Kidney epithelial cell (primary cell): ENCODE data around the gene C4orf36. TPM values are rescaled to one million over a fixed set of nuclear protein-coding genes. Genes with fewer than 3 reads are reported as not detected.

Experiments used
- DNase-seq: peaks from one replicate; pipeline ENCODE4 v3.0.0-alpha.2; 2010; ENCODE audit warnings: low read depth
- H3K27me3 ChIP-seq: 2 replicates; pipeline ENCODE4 v1.6.0; 2011; ENCODE audit warnings: low read length; ENCODE audit not compliant: control insufficient read depth, insufficient read depth
- H3K36me3 ChIP-seq: 2 replicates; pipeline ENCODE4 v1.5.1; 2011; ENCODE audit warnings: low read length; ENCODE audit not compliant: control insufficient read depth, insufficient read depth
- H3K4me3 ChIP-seq: 2 replicates; pipeline ENCODE4 v1.5.1; 2011; ENCODE audit warnings: low read depth, mild to moderate bottlenecking, control low read depth, low read length
- total RNA-seq: library from RNA; depleted of rRNA; stranded (reverse); fragments of >200 nt; gene quantifications from 2 replicates; pipeline ENCODE4 v1.2.3, GENCODE V29; 2015
- TF ChIP-seq, protein P1 (sequence below): IDR thresholded peaks from 2 replicates; pipeline ENCODE4 v1.5.1; 2011; ENCODE audit warnings: mild to moderate bottlenecking, moderate library complexity, low read length, control low read depth, inconsistent platforms; ENCODE audit not compliant: insufficient read depth, poor library complexity, severe bottlenecking

Gene C4orf36
- total RNA-seq, 1 donor from 2014 or later = 0.71 TPM

DNA sequence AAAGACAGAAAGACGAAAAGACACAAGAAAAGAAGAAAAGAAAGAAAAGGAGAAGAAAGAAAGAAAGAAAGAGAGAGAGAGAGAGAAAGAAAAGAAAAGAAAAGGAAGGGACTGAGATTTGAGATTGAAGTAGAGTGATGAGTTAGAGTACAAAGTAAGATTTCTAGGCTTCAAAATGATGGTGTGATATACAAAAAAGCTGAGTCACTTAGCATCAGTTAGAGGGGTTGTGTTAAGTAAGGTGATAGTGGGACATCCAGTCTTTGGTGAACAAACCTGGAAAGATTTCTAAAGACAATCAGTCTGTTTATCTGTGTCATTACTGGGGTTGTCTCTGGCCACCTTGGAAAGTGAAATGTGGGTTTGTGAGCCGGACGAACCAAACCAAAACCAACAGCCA lies 56.5 kb downstream of the C4orf36 start:
- TF ChIP-seq, protein P1, sequence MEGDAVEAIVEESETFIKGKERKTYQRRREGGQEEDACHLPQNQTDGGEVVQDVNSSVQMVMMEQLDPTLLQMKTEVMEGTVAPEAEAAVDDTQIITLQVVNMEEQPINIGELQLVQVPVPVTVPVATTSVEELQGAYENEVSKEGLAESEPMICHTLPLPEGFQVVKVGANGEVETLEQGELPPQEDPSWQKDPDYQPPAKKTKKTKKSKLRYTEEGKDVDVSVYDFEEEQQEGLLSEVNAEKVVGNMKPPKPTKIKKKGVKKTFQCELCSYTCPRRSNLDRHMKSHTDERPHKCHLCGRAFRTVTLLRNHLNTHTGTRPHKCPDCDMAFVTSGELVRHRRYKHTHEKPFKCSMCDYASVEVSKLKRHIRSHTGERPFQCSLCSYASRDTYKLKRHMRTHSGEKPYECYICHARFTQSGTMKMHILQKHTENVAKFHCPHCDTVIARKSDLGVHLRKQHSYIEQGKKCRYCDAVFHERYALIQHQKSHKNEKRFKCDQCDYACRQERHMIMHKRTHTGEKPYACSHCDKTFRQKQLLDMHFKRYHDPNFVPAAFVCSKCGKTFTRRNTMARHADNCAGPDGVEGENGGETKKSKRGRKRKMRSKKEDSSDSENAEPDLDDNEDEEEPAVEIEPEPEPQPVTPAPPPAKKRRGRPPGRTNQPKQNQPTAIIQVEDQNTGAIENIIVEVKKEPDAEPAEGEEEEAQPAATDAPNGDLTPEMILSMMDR = no peak
- Histone ChIP-seq H3K4me3 (no peak overlapping the region), H3K27me3 (no peaks in the 10 kb centered on the region), H3K36me3 (no peaks in the 10 kb centered on the region)
- DNase-seq = no peak

DNA sequence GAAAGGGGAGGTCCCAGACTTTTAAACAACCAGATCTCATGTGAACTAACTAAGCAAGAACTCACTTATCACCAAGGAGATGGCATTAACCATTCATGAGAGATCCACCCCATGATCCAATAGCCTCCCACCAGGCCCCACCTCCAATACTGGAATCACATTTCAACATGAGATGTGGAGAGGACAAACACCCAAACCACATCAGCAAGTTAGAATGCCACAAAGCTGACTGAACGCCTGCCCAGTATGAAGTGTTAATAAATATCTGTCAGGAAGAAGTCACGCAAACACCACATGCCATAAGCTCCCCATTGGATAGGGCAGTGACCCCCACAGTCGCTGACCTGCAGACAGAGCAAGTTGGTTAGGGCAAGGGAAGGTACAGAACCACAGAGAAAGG lies 57.3 kb downstream of the C4orf36 start:
- Histone ChIP-seq H3K27me3 (no peaks in the 10 kb centered on the region), H3K4me3 (no peak overlapping the region), H3K36me3 (no peaks in the 10 kb centered on the region)
- TF ChIP-seq, protein P1 = no peak
- DNase-seq = no peak

DNA sequence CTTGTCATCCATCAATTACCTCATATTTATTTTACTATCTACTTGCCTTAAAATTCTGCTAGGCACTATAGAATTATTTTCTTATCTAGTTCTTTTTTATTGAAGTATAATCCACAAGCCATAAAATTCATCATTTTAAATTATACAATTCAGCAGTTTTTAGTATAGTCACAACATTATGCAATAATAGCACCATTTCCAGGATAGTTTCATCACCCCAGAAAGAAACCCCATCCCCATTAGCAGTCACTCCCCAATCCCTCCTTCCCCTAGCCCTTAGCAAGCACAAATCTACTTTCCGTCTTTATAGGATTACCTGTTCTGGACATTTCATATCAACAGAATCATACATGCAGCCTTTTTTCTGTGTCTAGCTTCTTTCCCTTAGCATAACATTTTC lies 58.6 kb downstream of the C4orf36 start:
- TF ChIP-seq, protein P1 = no peak
- Histone ChIP-seq H3K4me3 (no peak overlapping the region), H3K27me3 (no peaks in the 10 kb centered on the region), H3K36me3 (no peaks in the 10 kb centered on the region)
- no peak for DNase-seq

DNA sequence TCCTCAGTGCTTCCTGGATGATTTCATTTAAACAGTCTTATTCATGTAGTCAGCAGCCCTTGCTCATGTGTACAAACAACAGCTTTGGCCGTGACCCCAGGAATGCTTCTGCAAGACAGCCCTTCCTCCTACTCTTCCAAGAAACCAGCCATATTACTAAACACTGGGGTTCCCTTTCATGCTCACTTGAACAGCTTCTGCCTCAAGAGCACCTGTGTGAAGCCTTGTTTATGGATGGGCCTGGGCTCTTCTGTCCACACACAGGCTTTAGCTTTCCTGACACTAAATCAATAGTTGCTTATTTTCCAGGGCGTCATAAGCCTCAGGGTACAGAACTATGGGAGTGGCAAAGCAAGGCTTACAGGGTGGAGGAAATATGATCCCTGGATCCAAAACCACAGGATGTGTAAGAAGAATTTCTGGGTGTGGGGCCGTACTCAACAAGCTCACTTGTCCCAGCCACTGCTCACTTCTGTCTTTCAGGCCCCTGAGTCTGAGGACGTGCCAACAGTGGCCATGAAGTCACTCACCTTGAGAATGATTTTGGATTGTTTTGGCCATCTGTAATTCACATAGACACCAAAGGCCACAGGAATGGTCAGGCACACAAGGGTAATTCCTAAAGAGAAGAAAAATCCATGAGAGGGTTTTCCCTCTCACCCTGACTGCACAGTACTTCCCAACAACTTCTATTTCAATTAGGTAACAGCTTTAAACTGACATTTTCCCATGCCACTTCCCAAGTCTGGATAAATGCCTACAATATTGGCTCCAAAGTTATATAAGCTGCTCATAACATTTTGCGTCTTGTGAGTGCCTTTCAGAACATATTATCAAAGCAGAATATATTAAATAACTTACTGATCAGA lies 60.7 kb downstream of the C4orf36 start:
- DNase-seq = peak; percentile 63
- TF ChIP-seq, protein P1 = no peak
- Histone ChIP-seq H3K27me3 (no peaks in the 10 kb centered on the region), H3K4me3 (no peak overlapping the region), H3K36me3 (no peaks in the 10 kb centered on the region)

Other genes starting within 250 kb of the C4orf36 start
- not detected in 2 replicates for gene SLC10A6, start 43.0 kb downstream of the C4orf36 start, total RNA-seq
- gene AFF1, start 42.6 kb upstream of the C4orf36 start, total RNA-seq = 16.9 and 18.1 TPM in 2 replicates